Activated naive CD8-positive, alpha-beta T cell treated with anti-CD3 and anti-CD28 coated beads, Interleukin-2, amount 10 ng/mL, durations not matched to agents 7 days and 5 days (primary cell): Measurements from ENCODE around the gene SMYD5. TPM values are rescaled to one million over a fixed set of nuclear protein-coding genes. Genes with fewer than 3 reads are reported as not detected.

Experiments
- ATAC-seq: fragments of 150-1000 bp; cut with Tn5 transposase; one replicate; pipeline ENCODE4 v1.10.0; 2021; ENCODE audit warnings: low read depth, moderate library complexity
- POLR2A ChIA-PET: fragments of 350-600 bp; sonication (Branson Sonifier 250); formaldehyde crosslinking; loops from one replicate; lab custom pipeline; 2021; ENCODE audit warnings: antibody characterized with exemption; lab: Charles Lee
- DNase-seq: peaks from one replicate; pipeline ENCODE4 v3.0.0; 2021
- H3K27ac Mint-ChIP-seq: one replicate; pipeline ENCODE4 v1.8.0; 2022; ENCODE audit warnings: mild to moderate bottlenecking, mixed read lengths
- H3K27me3 Mint-ChIP-seq: one replicate; pipeline ENCODE4 v1.8.0; 2022; ENCODE audit warnings: mild to moderate bottlenecking, moderate library complexity, mixed read lengths
- H3K36me3 Mint-ChIP-seq: one replicate; pipeline ENCODE4 v1.8.0; 2021; ENCODE audit warnings: mild to moderate bottlenecking, mixed read lengths
- H3K4me1 Mint-ChIP-seq: one replicate; pipeline ENCODE4 v1.8.0; 2021; ENCODE audit warnings: mixed read lengths
- H3K4me3 Mint-ChIP-seq: one replicate; pipeline ENCODE4 v1.8.0; 2022; ENCODE audit warnings: mild to moderate bottlenecking, moderate library complexity, mixed read lengths
- H3K9me3 Mint-ChIP-seq: one replicate; pipeline ENCODE4 v1.8.0; 2021; ENCODE audit warnings: mixed read lengths
- total RNA-seq, 2 experiments: library from RNA; stranded (reverse); gene quantifications; one replicate each; pipeline ENCODE4 v1.2.3, GENCODE V29; 2021

The SMYD5 gene
- total RNA-seq, 2 experiments from 2014 or later = 18.2 to 26.9 TPM

DNA sequence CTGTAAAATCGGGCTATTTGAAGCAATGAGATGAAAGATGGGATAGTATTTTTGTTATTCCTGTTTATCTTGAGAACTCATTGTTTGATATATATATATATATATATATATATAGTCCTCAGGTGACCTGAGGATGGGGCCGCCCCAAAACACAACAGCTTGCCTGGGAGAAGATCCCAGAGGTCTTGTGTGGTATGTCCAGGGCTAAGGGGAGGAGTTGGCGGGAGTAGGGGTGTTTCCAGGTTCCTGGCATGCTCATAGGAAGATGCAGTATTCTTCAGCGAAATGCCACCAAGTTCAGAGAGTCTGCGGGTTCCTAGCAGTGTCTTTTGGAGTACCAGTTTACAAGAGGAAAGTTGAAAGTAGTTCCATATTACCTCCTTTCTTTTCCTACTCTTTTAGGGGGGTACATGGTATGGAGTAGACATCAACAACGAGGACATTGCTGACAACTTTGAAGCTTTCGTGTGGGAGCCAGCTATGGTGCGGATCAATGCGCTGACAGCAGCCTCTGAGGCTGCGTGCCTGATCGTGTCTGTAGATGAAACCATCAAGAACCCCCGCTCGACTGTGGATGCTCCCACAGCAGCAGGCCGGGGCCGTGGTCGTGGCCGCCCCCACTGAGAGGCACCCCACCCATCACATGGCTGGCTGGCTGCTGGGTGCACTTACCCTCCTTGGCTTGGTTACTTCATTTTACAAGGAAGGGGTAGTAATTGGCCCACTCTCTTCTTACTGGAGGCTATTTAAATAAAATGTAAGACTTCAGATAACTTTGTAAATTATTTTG, 38.4 kb downstream of the SMYD5 start:
- Mint-ChIP-seq H3K27me3 (no peaks in the 10 kb centered on the region), H3K4me3 (no peak overlapping the region), H3K9me3 (no peaks in the 10 kb centered on the region), H3K27ac (no peak overlapping the region), H3K4me1 (no peaks in the 10 kb centered on the region), H3K36me3 (peaks cover 14% of the 10 kb centered on the region)
- POLR2A ChIA-PET = interaction anchor here (0.5 to 2.9 kb wide), 3 partner anchors 8 to 19 kb away, joined by 3 to 8 read pairs (median 5); partner anchors contain the start of genes CCT7 and PRADC1
- ATAC-seq = no peak
- no peak for DNase-seq

- Mint-ChIP-seq H3K27me3 (no peaks in the 10 kb centered on the region), H3K9me3 (no peaks in the 10 kb centered on the region), H3K4me1 (no peaks in the 10 kb centered on the region), H3K36me3 (peaks cover 14% of the 10 kb centered on the region), H3K27ac (peak overlapping the region; percentile 13), H3K4me3 (no peak overlapping the region)
- DNase-seq = no peak
- POLR2A ChIA-PET = interaction anchor here (1.8 kb wide), 1 partner anchor 17 kb away, joined by 5 read pairs; no protein-coding TSS in a partner anchor
- ATAC-seq = no peak
Observed at GRCh38 chr2:73253400-73253799, 39.4 kb downstream of the SMYD5 start.

DNA sequence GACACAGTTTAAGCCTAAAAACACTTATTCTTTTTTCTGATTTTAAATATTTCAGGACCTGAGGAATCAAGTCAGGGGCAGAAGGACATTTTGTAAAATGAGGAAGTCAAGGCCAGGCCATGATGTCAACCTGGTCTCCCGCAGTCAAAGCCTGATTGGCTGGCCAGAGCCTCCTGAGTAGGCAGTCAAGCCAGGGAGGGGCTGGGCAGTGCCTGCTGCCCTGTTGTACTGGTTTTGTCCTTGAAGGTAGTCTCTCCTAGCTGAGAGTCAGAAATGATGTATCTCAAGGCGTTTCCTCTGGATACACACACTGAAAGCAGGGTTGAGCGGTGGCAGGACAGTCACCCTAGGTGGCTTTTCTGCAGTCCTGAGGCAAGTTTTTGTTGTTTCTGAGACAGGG, 39.9 kb downstream of the SMYD5 start:
- ATAC-seq = no peak
- Mint-ChIP-seq H3K27me3 (no peaks in the 10 kb centered on the region), H3K9me3 (no peaks in the 10 kb centered on the region), H3K27ac (no peak overlapping the region), H3K4me1 (no peaks in the 10 kb centered on the region), H3K4me3 (no peak overlapping the region), H3K36me3 (peaks cover 11% of the 10 kb centered on the region)
- POLR2A ChIA-PET = interaction anchor here (1.8 kb wide), 1 partner anchor 18 kb away, joined by 5 read pairs; no protein-coding TSS in a partner anchor
- DNase-seq = no peak

DNA sequence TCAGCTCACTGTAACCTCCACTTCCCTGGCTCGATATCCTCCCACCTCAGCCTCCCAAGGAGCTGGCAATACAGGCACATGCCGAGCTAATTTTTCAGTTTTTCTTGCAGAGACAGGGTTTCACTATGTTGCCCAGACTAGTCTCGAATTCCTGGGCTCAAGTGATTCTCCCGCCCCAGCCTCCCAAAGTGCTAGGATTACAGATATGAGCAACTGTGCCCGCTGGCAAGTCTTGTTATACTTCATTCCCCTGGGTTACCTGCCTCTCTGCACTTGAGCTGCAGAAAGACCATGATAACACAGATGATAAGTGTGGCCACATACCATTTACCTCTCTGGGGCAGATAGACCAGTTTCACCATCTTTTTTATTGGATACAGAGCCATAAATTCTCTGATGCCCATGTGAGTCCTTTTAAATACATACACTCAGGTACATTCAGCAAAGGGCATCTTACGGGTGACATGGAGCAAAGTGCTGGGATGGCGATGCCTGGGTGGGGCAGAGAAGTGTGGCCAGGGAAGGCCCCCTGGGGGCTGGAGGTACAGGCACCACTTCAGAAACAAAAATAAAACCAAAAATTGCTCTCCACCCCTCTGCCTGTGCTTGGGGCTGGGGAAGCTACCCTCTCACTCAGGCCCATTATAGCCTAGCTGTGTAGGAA, 40.4 kb downstream of the SMYD5 start:
- H3K36me3 Mint-ChIP-seq = peaks cover 11% of the 10 kb centered on the region

DNA sequence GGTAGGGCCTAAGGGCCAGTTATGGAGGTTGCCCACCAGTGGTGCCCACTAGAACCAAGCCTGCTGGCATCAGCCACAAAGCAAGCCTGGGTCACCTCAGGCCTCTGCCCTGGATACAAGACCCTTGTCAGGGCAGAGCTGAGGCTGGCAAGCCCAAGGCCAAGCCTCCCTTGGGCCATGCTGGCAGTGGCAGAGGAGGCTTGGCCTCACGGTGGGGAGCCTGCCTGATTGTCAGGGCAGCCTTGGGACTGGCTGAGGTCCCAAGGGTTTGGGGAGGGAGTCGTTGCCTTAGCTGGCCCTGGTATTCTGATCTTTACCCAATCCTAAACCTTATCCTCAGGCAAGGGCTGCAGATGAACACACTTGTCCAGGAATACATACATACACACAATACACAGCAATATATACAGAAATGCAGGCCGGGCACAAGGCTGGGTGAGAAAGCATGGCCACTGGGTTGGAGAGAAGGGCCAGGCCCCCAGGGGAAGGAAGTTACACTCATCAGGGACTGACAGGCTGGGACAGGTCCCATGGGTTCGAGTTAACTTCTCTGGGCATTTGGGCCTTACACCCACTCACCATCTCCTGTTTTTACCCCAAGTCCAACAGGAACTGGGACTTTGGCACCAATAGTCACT, 41.1 kb downstream of the SMYD5 start:
- Mint-ChIP-seq H3K4me1 (no peaks in the 10 kb centered on the region), H3K36me3 (peaks cover 12% of the 10 kb centered on the region), H3K4me3 (no peak overlapping the region), H3K27me3 (no peaks in the 10 kb centered on the region), H3K9me3 (no peaks in the 10 kb centered on the region), H3K27ac (no peak overlapping the region)
- DNase-seq (no peak), ATAC-seq (no peak)
- POLR2A ChIA-PET = no interaction called here

More for the DNA sequence above, 40.4 kb downstream of the SMYD5 start:
- Mint-ChIP-seq H3K9me3 (no peaks in the 10 kb centered on the region), H3K4me3 (no peak overlapping the region), H3K27ac (no peak overlapping the region), H3K27me3 (no peaks in the 10 kb centered on the region), H3K4me1 (no peaks in the 10 kb centered on the region)
- ATAC-seq = no peak
- no peak for DNase-seq
- POLR2A ChIA-PET = no interaction called here

GRCh38 chr2:73255907-73256617, 42.0 kb downstream of the SMYD5 start:
- H3K4me1 Mint-ChIP-seq = no peaks in the 10 kb centered on the region
- no peak overlapping the region for H3K27ac Mint-ChIP-seq
- ATAC-seq (no peak), DNase-seq (no peak)
- no peak overlapping the region for H3K4me3 Mint-ChIP-seq
- H3K36me3 Mint-ChIP-seq = peaks cover 9% of the 10 kb centered on the region
- H3K27me3 Mint-ChIP-seq = no peaks in the 10 kb centered on the region
- POLR2A ChIA-PET = interaction anchor here (1.9 kb wide), 1 partner anchor 29 kb away, joined by 7 read pairs; the partner anchor contains the start of gene FBXO41
- no peaks in the 10 kb centered on the region for H3K9me3 Mint-ChIP-seq

GRCh38 chr2:73256618-73256922, 42.5 kb downstream of the SMYD5 start:
- Mint-ChIP-seq H3K4me1 (no peaks in the 10 kb centered on the region), H3K36me3 (peaks cover 9% of the 10 kb centered on the region), H3K9me3 (no peaks in the 10 kb centered on the region), H3K27me3 (no peaks in the 10 kb centered on the region), H3K27ac (no peak overlapping the region), H3K4me3 (no peak overlapping the region)
- DNase-seq (no peak), ATAC-seq (no peak)
- POLR2A ChIA-PET = interaction anchor here (0.8 to 1.9 kb wide), 3 partner anchors 28 to 80 kb away, joined by 3 to 7 read pairs (median 5); partner anchors contain the start of gene FBXO41

DNA sequence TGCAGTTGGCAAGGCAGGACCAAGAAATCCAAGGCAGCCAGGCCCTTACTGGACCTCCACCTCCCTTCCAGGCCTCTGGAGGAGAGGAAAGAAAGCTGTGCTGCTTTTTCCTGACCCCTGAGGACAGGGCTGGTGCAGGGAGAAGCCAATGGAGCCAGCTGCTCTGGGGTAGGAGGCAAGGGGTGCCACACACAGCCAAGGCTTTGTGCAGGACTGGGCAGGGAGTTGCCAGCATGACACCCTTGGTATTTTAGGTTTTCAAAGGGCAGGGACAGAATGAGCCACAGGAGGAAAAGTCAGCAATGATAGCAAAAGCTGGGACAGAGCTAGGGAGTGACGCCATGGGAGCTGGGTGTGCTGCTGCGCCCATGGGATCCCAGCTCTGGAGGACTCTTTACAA, 43.0 kb downstream of the SMYD5 start:
- peaks cover 11% of the 10 kb centered on the region for H3K36me3 Mint-ChIP-seq
- POLR2A ChIA-PET = interaction anchor here (0.8 to 1.9 kb wide), 3 partner anchors 28 to 80 kb away, joined by 3 to 7 read pairs (median 5); partner anchors contain the start of gene FBXO41
- no peaks in the 10 kb centered on the region for H3K27me3 Mint-ChIP-seq
- no peaks in the 10 kb centered on the region for H3K4me1 Mint-ChIP-seq
- DNase-seq = no peak
- ATAC-seq = no peak
- H3K4me3 Mint-ChIP-seq = peak overlapping the region; percentile 46
- no peak overlapping the region for H3K27ac Mint-ChIP-seq
- H3K9me3 Mint-ChIP-seq = no peaks in the 10 kb centered on the region

GRCh38 chr2:73257425-73258125, 43.5 kb downstream of the SMYD5 start:
- no peak for DNase-seq
- Mint-ChIP-seq H3K36me3 (peaks cover 9% of the 10 kb centered on the region), H3K27me3 (no peaks in the 10 kb centered on the region), H3K9me3 (no peaks in the 10 kb centered on the region), H3K4me1 (no peaks in the 10 kb centered on the region), H3K27ac (no peak overlapping the region), H3K4me3 (no peak overlapping the region)
- ATAC-seq = peak; percentile 16
- POLR2A ChIA-PET = interaction anchor here (0.8 to 1.9 kb wide), 3 partner anchors 27 to 81 kb away, joined by 3 to 7 read pairs (median 5); partner anchors contain the start of gene FBXO41

DNA sequence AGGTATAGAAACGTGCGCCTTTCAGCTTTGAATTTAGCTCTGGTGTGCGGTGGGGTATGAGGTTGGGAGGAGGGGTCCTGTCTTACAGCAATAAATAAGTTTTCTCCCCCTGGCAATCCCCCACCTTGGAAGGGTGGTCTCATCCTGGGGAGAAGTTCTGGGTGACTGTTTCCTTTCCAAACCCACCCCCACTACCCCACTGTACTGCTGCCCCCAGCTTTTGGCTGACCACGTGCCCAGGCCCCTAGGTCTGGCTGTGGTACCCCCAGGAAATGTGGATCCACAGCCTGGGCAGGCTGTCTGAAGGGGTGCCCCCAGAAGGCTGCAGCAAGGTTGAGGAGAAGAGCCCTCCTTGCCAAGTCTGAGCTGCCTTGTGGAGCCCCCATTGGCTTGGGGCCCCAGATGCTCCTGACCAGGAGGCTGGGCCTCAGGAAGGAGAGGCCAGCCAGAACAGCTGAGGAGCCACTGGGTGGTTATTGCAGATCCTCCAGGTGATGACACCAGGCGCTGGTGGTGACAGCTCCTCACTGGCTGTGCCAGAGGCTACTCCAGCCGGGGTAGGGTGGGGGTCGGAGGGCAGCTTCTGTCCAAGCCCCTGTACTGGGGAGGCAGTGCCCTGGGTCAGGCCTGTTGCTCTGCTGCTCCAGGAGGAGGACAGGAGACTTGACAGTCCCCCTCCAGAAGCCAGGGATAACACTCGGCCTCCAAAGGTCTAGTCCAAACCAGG, 44.3 kb downstream of the SMYD5 start:
- peaks cover 10% of the 10 kb centered on the region for H3K36me3 Mint-ChIP-seq
- H3K9me3 Mint-ChIP-seq = no peaks in the 10 kb centered on the region
- no peak overlapping the region for H3K4me3 Mint-ChIP-seq
- no peak overlapping the region for H3K27ac Mint-ChIP-seq
- ATAC-seq = no peak
- no peak for DNase-seq
- POLR2A ChIA-PET = interaction anchor here (1.9 kb wide), 1 partner anchor 27 kb away, joined by 7 read pairs; the partner anchor contains the start of gene FBXO41
- no peaks in the 10 kb centered on the region for H3K27me3 Mint-ChIP-seq
- no peaks in the 10 kb centered on the region for H3K4me1 Mint-ChIP-seq

GRCh38 chr2:73258913-73259215, 44.8 kb downstream of the SMYD5 start:
- Mint-ChIP-seq H3K36me3 (peaks cover 10% of the 10 kb centered on the region), H3K27ac (no peak overlapping the region), H3K4me1 (no peaks in the 10 kb centered on the region), H3K4me3 (no peak overlapping the region), H3K9me3 (no peaks in the 10 kb centered on the region), H3K27me3 (no peaks in the 10 kb centered on the region)
- POLR2A ChIA-PET = no interaction called here
- ATAC-seq (no peak), DNase-seq (no peak)

DNA sequence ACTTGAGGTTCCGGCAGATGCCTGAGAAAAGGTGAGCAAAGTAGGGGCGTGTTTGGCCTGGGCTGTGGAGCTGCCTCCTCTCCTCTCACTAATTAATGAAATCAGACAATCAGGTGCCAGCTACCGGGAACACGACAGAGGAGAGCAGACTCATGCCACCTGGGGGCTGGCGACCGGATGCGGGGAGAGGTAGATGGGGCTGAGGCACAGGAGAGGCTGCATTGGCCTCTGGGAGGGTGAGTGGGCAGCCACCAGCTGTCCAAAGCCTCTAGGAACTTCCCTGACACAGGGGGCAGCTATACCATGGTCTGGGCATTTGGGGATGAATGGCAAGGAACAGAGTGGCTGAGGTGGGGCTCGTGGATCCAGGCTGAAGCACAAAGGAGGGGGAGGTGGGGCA, 45.2 kb downstream of the SMYD5 start:
- POLR2A ChIA-PET = no interaction called here
- Mint-ChIP-seq H3K27me3 (no peaks in the 10 kb centered on the region), H3K27ac (no peak overlapping the region), H3K4me1 (no peaks in the 10 kb centered on the region), H3K36me3 (peaks cover 12% of the 10 kb centered on the region), H3K4me3 (no peak overlapping the region), H3K9me3 (no peaks in the 10 kb centered on the region)
- DNase-seq (no peak), ATAC-seq (no peak)
